ENCODE results near the gene MTNR1A.

DNA sequence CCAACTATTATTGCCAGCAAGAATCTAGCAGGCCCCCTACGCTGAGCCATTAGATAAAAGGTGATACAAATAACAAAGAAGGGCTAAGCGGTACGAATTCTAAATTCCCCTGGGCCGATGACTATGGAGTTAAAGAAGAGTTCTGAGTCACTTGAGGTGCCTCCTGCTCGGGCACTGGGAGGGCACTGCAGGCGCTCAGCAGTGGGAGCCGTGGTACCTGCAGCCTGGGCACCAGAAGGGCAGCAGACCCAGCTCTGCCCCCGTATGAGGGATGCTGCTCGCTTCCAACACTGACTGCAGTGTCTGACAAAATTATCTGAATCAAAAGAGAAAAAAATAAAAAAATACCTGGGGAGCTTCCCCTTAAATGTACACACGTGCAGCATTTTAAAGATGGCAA is 44.1 kb upstream of the MTNR1A start:
- TF ChIP-seq, protein P1, sequence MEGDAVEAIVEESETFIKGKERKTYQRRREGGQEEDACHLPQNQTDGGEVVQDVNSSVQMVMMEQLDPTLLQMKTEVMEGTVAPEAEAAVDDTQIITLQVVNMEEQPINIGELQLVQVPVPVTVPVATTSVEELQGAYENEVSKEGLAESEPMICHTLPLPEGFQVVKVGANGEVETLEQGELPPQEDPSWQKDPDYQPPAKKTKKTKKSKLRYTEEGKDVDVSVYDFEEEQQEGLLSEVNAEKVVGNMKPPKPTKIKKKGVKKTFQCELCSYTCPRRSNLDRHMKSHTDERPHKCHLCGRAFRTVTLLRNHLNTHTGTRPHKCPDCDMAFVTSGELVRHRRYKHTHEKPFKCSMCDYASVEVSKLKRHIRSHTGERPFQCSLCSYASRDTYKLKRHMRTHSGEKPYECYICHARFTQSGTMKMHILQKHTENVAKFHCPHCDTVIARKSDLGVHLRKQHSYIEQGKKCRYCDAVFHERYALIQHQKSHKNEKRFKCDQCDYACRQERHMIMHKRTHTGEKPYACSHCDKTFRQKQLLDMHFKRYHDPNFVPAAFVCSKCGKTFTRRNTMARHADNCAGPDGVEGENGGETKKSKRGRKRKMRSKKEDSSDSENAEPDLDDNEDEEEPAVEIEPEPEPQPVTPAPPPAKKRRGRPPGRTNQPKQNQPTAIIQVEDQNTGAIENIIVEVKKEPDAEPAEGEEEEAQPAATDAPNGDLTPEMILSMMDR (IDR thresholded peaks at IDR 0.05): no peak
- TF ChIP-seq EP300 (IDR thresholded peaks at IDR 0.05): no peak
- no peak for TF ChIP-seq NR3C1 (IDR thresholded peaks at IDR 0.05)
- TF ChIP-seq RFX5 (IDR thresholded peaks at IDR 0.05): no peak

All from A549 (cell line).